ENCODE results near the gene ATF6.

DNA sequence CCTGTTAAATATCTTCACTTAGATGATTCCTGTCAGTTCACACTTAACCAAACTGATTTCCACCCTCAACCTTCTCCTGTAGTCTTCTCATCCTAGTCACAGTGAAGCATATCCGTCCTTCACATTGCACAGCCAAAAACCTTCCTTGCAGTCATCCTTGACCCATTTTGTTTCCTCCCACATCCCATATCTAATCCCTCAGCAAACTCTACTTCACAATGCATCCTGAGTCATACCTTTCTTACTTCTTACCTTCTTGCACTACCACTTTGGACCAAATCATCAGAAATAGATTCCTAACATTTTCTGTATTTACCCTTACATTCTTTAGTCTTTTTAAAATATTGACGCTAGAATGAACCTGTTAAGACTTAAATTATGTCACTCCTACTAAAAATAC is 170.7 kb downstream of the ATF6 start:
- TF ChIP-seq POLR2A (IDR thresholded peaks at IDR 0.05) (no peak), CTCF (IDR thresholded peaks at IDR 0.05) (no peak)
